HUES48 (cell line): ENCODE data around the gene ATP6V1F.
A peak's percentile ranks its signal among the peaks of the same experiment; 100 is the strongest.

Experiments
- H3K27ac ChIP-seq: one replicate; pipeline ENCODE4 v1.7.0; 2013; ENCODE audit warnings: low read depth, low read length, inconsistent platforms
- H3K27me3 ChIP-seq: 2 replicates; pipeline ENCODE4 v1.6.1; 2013; ENCODE audit warnings: mild to moderate bottlenecking, low read length; ENCODE audit not compliant: control insufficient read depth, insufficient read depth
- H3K36me3 ChIP-seq: 2 replicates; pipeline ENCODE4 v1.6.1; 2013; ENCODE audit warnings: low read length; ENCODE audit not compliant: control insufficient read depth, insufficient read depth
- H3K4me1 ChIP-seq: 2 replicates; pipeline ENCODE4 v1.6.1; 2013; ENCODE audit warnings: mild to moderate bottlenecking, low read length; ENCODE audit not compliant: control insufficient read depth, insufficient read depth
- H3K4me3 ChIP-seq: 2 replicates; pipeline ENCODE4 v1.5.1; 2013; ENCODE audit warnings: mild to moderate bottlenecking, low read depth, low read length
- H3K9ac ChIP-seq: 2 replicates; pipeline ENCODE4 v1.6.1; 2013; ENCODE audit warnings: mild to moderate bottlenecking, low read depth, low read length, moderate library complexity
- H3K9me3 ChIP-seq: 2 replicates; pipeline ENCODE4 v1.6.1; 2013; ENCODE audit warnings: low read length; ENCODE audit not compliant: control insufficient read depth, insufficient read depth

ATP6V1F gene

GRCh38 chr7:128862571-128863432 is at the start of gene ATP6V1F:
Gene ATP6V1F, plus strand, starts transcription at chr7:128862856. Its CDS starts 49 bp downstream, at chr7:128862905.
- Histone ChIP-seq H3K9me3 (no peaks in the 10 kb centered on the region), H3K27ac (peak within 1 kb of the TSS; percentile 11), H3K4me3 (peak within 1 kb of the TSS; percentile 82)

DNA sequence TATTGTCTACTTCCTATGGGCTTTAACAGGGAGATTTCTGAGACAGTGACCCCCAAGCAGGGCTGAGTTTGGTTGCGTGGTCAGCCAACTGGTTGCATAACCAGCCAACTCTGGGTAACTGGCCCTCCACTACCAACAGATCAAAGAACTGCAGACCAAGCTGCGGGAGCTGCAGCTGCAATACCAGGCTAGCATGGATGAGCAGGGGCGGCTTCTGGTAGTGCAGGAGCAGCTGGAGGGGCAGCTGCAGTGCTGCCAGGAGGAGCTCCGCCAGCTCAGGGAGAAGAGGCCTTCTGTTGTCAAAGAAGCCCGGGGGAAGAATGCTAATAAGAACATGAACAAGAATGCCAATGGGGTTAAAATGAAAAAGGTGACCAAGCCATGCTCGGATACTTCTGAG is 48.2 kb upstream of the ATP6V1F start:
- no peak overlapping the region for H3K9ac ChIP-seq
- no peak overlapping the region for H3K4me3 ChIP-seq
- H3K27ac ChIP-seq, result no peak overlapping the region
- H3K36me3 ChIP-seq, result peaks cover 14% of the 10 kb centered on the region
- no peaks in the 10 kb centered on the region for H3K9me3 ChIP-seq
- peaks cover 8% of the 10 kb centered on the region; the same call in 1 of the 2 replicates for H3K4me1 ChIP-seq
- H3K27me3 ChIP-seq, result no peaks in the 10 kb centered on the region

More at GRCh38 chr7:128862571-128863432, at the start of gene ATP6V1F:
- Histone ChIP-seq H3K36me3 (peaks cover 15% of the 10 kb centered on the region), H3K4me1 (peaks cover 13% of the 10 kb centered on the region; the same call in 1 of the 2 replicates), H3K9ac (peak within 1 kb of the TSS; percentile 39), H3K27me3 (peaks cover 5% of the 10 kb centered on the region)

- H3K9ac ChIP-seq, result no peak overlapping the region
- H3K4me3 ChIP-seq, result no peak overlapping the region
- no peaks in the 10 kb centered on the region for H3K9me3 ChIP-seq
- peaks cover 7% of the 10 kb centered on the region; the same call in 1 of the 2 replicates for H3K36me3 ChIP-seq
- no peak overlapping the region for H3K27ac ChIP-seq
- H3K27me3 ChIP-seq, result no peaks in the 10 kb centered on the region
- peaks cover 8% of the 10 kb centered on the region; the same call in 1 of the 2 replicates for H3K4me1 ChIP-seq
These were observed 47.2 kb upstream of the ATP6V1F start for GRCh38 chr7:128815289-128815942.

DNA sequence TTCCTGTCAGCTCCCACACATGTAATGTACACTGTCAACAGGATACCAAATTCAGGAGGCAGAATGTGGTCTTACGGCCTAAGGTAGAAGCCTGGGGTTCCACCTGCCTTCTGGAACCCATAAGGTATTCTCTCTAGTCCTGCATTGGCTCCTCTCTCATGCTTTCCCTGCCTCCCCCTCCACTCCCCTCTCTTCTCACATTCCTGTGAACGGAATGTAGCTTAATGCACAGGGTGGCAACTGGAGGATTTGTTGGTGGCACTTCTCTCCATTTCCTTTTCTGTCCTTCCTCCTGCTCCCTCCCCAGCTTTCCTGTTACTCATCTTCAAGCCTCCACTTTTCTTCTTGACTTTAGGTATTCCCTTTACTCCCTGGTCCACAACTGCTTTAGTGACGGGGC is 44.0 kb upstream of the ATP6V1F start:
- no peak overlapping the region for H3K9ac ChIP-seq
- no peak overlapping the region for H3K4me3 ChIP-seq
- H3K4me1 ChIP-seq, result no peaks in the 10 kb centered on the region
- H3K36me3 ChIP-seq, result no peaks in the 10 kb centered on the region
- H3K27me3 ChIP-seq, result no peaks in the 10 kb centered on the region
- H3K9me3 ChIP-seq, result no peaks in the 10 kb centered on the region
- H3K27ac ChIP-seq, result no peak overlapping the region

DNA sequence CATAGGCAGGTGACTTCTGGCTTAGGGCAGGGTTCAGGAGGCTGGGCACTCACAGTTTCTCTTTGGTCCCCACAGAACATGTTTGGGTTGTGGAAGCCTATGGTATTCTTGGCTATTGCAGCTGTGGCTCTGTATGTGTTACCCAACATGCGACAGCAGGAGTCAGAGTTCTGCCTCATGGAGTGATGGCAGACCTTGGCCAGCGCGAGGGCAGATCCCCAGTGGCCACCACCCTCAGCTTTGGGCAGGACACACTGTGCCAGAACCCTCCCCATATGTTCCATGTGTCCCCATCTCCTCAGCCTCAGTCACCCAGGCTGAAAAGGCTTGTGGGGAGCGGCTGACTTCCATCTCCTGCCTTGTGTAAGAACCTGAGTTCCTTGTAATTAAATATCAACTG is 40.9 kb upstream of the ATP6V1F start:
- Histone ChIP-seq H3K27me3 (no peaks in the 10 kb centered on the region), H3K4me3 (no peak overlapping the region)

DNA sequence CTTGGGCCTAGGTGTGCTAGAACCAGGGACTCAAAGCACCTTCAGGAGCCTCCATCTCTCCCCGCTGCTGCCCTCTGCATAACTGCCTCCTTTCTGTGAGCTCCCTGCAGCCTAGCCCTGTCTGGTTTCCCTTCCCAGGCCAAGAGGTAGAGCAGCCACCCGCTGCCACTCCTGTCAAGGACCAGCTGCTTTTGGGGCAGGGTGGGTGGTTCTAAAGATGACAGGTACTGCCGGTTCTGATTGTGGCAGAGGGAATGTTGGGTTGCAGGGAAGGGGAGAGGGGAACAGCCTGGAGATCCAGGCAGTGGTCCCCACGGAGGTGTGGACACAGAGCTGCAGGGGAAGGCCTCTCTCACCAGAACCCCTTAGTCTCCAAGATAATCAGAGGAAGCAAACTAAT is 36.1 kb upstream of the ATP6V1F start:
- Histone ChIP-seq H3K4me1 (peaks cover 22% of the 10 kb centered on the region), H3K36me3 (no peaks in the 10 kb centered on the region), H3K27ac (no peak overlapping the region), H3K4me3 (no peak overlapping the region), H3K27me3 (peaks cover 25% of the 10 kb centered on the region), H3K9ac (no peak overlapping the region), H3K9me3 (no peaks in the 10 kb centered on the region)

More for the DNA sequence above, 40.9 kb upstream of the ATP6V1F start:
- 0 out of 2 replicates have a peak, but pooled peaks cover under 1% of the 10 kb centered on the region for H3K4me1 ChIP-seq
- no peaks in the 10 kb centered on the region for H3K36me3 ChIP-seq
- no peak overlapping the region for H3K27ac ChIP-seq
- no peaks in the 10 kb centered on the region for H3K9me3 ChIP-seq
- H3K9ac ChIP-seq, result no peak overlapping the region

DNA sequence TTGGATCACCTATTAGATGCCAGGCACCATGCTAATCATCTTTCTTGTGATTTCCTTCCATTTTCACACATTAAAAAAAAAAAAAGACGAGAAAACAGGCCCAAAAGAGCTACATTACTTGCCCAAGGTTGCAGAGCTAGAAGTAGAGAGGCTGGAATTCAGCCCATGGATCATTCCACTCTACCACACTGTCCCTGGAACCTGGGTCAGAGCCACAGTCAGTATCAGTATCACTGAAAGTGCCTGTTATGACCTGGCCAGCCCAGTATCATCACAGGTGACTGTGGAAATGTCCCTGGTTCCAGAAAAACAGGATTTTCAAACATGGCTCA is 35.8 kb upstream of the ATP6V1F start:
- Histone ChIP-seq H3K9ac (no peak overlapping the region), H3K9me3 (no peaks in the 10 kb centered on the region), H3K27me3 (peaks cover 29% of the 10 kb centered on the region), H3K27ac (peak overlapping the region; percentile 59), H3K36me3 (no peaks in the 10 kb centered on the region), H3K4me3 (no peak overlapping the region), H3K4me1 (peaks cover 25% of the 10 kb centered on the region)

GRCh38 chr7:128827248-128827958 is 35.3 kb upstream of the ATP6V1F start:
- Histone ChIP-seq H3K36me3 (no peaks in the 10 kb centered on the region), H3K4me1 (peaks cover 28% of the 10 kb centered on the region), H3K27ac (peak overlapping the region; percentile 59), H3K9me3 (no peaks in the 10 kb centered on the region), H3K4me3 (no peak overlapping the region), H3K27me3 (peaks cover 29% of the 10 kb centered on the region), H3K9ac (no peak overlapping the region)

DNA sequence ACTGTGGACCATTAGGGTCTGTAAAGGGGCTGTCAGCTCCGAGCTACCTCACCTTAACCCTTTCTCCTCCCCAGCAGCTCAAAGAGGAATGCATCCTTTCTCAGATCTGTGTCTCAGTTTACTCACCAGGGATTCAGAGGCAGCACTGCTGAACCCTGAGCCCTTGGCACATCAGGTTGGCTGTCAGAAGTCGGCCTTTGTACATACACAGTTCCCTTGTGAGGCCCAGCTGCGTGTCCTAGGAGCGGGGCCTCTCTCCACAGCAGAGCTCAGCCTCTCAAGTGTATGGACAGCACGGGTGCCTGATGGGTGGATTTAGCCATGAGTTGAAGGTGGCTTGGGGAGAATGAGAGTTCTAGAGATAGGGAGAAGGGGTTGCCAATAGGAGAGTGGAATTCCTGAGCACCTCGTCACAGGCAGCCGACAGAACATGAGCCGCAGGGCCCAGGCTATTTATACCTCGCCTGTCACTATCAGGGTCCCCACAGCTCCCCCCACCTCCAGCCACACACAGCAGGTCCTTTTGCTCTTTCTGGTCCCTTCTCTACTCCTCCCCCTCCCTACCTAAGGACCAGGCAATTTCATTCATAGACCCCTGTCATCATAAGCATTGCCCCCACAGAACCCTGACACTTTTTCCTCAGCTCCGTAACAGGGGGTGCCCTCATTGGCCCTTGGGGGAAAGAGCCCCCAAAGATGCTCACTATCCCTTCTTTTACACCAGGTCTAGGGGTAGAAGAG is 34.5 kb upstream of the ATP6V1F start:
- Histone ChIP-seq H3K27ac (peak overlapping the region; percentile 59), H3K4me3 (no peak overlapping the region), H3K4me1 (peaks cover 33% of the 10 kb centered on the region), H3K27me3 (peaks cover 29% of the 10 kb centered on the region), H3K9me3 (no peaks in the 10 kb centered on the region), H3K36me3 (no peaks in the 10 kb centered on the region), H3K9ac (no peak overlapping the region)

- Histone ChIP-seq H3K9ac (no peak overlapping the region), H3K27ac (no peak overlapping the region)
These were observed 33.1 kb upstream of the ATP6V1F start for GRCh38 chr7:128829391-128830166.

More at GRCh38 chr7:128829391-128830166, 33.1 kb upstream of the ATP6V1F start:
- H3K4me3 ChIP-seq, result peak overlapping the region; percentile 24
- H3K4me1 ChIP-seq, result peaks cover 42% of the 10 kb centered on the region
- H3K27me3 ChIP-seq, result peaks cover 29% of the 10 kb centered on the region
- H3K36me3 ChIP-seq, result no peaks in the 10 kb centered on the region
- no peaks in the 10 kb centered on the region for H3K9me3 ChIP-seq
